Stimulated activated CD4-positive, alpha-beta T cell treated with anti-CD3 and anti-CD28 coated beads, Interleukin-15, amount 100 ng/mL, for 1 hour (primary cell): Measurements from ENCODE around the gene EYA3.
A peak's percentile ranks its signal among the peaks of the same experiment; 100 is the strongest.

Experiments used
- DNase-seq, 2 donors: peaks; one replicate each; pipeline ENCODE4 v3.0.0-alpha.2; 2020; ENCODE audit warnings: low read depth in 1 of 2, low spot score in 1 of 2

EYA3 gene

DNA sequence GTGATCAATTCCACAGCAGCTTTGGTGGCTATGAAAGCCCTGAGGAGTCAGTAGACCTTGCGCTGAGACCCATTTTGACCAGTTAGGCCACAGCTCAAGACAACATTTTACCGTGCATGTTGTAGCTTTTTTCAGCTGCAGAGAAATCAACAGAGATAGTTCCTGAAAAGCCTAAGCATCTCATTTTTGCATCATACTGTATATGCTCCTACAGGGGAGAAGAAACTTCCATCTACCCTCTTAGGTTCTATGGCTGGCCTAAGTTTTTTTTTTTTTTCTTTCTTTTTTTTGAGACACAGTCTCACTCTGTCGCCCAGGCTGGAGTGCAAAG, 24.8 kb upstream of the EYA3 start:
- no peak for DNase-seq

DNA sequence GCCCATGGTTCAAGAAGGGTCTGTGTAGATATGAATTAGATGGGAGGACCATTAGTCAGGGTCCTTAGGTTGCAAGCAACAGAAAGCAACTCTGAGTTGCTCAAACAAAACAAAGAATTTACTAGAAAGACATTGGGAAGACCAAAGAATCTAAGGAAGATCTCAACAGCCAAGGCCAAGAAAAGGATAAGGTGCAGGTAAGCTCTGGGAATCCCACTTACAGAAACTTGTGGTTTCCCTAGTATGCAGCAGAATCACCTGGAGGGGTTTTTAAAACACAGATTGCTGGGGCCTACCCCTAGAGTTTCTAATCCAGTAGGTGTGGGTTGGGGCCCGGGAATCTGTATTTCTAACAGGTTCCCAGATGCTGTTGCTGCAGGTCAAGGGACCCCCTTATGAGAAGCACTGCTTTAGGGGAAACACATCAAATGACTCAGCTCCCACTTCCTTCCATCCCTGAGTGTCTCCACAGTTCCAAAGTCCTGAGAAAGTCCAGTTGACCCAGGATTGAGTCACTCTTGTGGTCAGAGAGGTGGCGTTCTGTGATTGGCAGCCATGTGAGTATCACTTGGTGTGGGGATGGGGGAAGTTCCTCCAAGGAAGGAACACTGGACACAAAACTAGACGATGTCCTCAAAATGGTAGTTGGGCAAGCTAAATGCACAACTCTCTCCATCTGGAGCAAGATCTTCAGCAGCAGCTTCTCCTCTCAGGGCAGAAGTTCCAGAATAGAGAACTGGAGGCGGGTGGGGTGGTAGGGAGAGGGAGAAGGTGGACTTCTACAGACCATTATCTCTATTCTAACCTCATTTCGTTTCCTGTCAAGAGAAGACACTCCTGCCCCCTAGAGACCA, 24.2 kb upstream of the EYA3 start:
- DNase-seq, result no peak

DNA sequence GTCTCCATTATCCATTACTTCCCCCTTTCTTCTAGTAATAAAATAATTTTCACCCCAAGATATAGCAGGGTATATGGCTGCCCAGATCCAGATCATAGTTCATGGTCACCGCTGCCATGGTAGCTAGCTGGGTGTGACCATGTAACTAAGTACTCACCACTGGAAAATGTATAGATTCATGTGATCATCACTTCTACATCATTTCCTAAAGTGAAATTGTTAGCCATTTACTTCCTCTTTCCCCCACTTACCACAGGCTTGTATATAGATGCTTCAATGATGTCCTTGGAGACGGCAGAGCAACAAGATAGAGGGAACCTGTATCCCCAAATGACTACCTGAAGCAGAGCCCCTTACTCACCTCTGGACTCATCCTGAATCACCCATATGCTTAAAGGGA, 22.7 kb upstream of the EYA3 start:
- DNase-seq, result no peak

DNA sequence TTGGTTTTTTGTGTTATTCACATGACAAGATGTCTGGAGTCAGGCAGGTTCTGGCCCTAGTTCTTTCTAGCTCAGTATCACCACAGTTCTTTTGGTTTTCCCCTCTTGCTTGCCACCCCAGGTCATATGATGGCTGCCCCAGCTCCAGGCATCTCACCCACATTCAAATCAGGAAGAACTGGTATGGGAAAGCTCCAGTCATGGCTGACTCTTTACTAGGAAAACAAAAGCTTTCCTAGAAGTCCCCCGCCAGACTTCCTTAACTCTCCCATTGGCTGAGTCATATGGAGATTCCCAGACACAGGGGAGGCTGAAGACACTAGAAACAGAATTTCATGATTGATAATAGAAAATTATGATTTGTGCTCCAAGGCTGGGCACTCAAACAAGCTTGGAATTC, 22.1 kb upstream of the EYA3 start:
- no peak for DNase-seq

DNA sequence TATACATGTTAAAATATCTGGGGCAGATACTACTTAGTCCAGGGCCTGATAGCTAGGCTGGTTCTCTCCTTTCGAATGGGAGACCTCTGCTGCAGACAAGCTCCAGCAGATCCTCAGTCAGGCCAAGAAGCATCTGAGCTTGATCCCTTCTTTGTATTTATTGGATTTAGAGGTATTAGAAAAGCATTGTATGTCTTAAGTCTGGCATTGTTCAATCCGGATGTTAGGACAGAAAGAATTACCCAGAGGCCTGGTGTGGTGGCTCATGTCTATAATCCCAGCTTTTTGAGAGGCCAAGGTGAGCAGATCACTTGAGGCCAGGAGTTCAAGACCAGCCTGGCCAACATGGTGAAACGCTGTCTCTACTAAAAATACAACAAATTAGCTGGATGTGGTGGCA, 21.2 kb upstream of the EYA3 start:
- DNase-seq, result no peak

DNA sequence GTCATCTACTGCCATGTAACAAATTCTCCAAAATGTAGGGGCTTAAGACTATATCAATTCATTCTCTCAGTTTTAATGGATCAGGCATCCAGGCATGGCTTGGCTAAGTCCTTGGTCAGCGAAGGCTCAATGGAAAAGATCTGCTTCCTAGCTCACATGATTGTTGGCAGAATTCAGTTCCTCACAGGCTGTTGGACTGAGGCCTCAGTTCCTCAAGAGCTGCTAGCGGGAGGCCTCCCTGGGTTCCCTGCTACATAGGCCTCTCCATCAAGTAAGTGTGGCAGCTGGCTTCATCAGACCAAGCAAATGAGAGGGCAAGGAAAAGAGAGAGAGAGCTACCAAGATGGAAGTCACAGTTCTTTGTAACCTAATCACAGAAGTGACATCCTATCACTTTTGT, 19.6 kb upstream of the EYA3 start:
- DNase-seq, result no peak

DNA sequence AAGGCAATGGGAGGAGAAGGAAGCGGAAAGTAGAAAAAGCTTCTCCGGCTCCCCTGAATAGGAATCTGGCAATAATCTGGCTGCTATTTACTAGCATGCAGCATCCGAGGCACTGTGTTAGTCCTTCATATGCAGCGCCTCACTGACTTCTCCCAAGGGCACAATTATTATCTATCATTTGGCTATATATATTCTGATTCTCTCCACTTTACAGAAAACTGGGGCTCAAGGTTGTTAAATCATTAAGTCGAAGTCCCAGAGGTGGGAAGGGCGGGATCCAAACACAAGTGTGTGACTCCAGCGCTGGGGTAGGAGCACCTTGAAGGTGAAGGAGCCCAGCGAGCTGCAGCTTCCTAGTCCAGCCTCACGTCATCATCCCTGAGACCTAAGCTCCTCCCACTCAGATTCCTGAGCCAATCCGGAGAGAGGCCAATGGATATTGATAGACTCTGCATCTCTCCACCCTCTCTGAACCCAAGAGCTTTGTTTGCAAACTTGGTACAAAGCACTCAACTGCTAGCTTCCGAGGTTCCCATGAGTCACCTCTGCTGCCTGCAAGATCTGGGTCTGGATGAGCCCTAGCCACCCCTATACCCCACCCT, 16.6 kb upstream of the EYA3 start:
- DNase-seq, result no peak

DNA sequence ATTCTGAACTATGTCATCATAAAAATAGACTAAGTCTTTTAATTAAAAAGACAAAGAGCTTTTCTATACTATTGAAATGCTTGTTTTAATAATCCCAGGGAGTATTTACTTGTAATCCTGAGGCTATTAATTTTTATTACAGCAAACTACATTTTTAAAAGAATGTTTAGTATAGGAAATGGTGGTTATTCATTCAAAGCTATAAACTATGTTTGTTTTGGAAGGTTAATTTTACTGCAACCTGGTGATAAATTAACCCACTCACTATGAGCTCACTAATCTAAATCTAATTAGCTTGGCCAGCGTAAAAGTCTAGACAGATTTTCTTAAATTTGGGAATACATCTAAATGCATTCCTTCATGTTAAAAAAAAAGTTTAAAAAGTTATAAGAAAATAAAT, 13.8 kb upstream of the EYA3 start:
- no peak for DNase-seq

DNA sequence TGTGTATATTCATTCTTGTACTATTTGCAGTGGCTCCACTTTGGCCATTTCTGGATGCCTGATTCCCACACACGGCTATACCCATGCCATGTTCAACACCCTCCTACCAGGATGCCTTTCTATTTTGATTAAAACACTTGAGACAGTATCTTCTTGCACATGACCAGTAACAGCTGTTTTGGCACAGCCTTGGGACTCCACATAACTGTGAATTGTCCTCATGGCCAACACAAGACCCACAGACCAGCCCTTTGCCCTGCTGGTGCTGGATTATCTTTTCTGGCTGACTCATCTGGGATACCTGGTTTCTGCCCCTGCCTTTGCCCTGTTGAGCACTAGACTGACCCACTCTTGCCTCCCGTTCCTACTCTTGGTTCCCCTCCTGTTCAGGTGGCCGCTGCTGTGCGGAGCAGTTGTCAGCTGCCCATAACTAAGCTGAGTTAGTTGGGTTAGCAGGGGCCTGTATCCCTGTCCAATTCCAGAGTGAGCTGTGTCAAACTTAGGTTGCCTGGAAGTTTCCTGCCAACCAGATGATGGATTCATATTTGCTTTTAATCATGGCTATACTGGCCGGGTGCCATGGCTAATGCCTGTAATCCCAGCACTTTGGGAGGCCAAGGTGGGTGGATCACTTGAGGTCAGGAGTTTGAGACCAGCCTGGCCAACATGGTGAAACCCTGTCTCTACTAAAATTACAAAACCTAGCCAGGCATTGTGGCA, 10.8 kb upstream of the EYA3 start:
- DNase-seq, result no peak

DNA sequence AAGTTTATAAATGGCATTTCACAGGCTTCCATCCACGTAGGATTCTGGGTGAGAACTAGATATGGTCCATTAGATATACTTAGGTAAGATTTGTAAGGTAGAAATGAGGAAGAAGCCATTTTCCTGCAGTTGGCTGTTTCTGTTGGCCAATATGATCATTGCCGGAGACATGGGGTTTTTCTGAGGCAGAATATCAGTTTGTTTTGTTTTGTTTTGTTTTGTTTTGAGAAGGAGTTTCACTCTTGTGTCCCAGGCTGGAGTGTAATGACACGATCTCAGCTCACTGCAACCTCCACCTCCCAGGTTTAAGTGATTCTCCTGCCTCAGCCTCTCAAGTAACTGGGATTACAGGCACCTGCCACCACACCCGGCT, 8.7 kb upstream of the EYA3 start:
- no peak for DNase-seq

DNA sequence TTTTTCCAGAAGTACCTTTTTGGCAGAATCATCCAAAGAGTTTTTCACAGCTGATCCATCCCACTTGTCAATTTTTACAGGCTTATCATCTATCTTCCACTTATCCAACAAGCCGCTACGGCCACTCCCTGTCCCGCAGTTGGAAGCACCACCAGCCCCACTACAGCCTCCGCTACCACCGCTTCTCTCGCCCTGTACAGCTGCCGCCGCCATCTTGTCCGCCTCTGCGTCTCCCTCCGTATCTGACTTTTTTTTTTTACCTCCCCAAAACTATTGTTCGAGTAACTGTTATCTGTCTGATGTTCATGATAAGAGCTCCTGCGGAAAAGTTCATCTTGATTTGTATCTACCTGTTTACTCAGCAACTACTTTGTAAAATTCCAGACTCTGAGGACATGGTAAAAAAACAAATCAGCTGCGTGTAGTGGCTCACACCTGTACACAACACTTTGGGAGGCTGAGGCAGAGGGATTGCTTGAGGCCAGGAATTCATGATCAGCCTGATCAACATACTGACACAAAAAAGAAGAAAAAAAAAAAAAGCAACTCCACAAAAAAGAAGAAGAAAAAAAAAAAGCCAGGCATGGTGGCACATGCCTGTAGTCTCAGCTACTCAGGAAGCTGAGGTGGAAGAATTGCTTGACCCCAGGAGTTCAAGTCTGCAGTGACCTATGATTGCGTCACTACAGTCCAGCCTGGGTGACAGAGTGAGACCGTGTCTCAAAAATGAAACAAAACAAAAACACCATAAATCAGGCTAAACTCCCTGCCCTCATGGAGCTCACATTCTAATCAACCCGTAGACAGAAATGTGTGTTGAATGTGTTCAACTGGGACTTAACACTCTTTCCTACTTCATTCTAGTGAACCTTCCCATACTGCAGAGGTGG, 8.0 kb upstream of the EYA3 start:
- DNase-seq, result no peak

DNA sequence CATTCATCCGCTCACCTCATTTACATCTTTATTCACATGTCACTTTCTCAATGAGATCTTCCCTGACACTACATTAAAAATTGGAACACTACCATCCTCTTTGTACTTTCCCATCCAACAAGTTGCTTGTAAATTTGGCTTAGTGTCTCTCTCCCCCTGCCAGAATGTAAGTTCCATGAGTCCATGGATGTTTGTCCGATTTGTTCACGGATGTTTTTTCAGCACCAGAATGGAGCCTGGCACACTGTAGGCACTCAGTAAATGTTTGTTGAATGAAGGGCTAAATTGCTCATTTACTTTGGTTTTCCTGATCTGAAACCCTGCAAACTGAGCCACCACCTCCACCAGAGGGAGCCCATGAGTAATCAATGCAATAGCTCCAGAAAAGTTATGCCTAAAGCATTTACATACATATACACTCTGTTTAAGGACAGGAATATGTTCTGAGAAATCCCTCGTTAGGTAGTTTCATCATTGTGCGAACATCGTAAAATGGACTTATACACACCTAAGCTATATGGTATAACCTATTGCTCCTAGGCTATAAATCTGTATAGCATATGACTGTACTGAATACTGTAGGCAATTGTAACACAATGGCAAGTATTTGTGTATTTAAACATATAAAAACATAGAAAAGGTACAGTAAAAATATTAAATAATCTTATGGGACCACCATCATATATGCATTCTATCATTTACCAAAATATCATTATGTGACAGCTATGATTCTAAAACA, 2.8 kb upstream of the EYA3 start:
- peak; percentile 57 to 61 for DNase-seq

DNA sequence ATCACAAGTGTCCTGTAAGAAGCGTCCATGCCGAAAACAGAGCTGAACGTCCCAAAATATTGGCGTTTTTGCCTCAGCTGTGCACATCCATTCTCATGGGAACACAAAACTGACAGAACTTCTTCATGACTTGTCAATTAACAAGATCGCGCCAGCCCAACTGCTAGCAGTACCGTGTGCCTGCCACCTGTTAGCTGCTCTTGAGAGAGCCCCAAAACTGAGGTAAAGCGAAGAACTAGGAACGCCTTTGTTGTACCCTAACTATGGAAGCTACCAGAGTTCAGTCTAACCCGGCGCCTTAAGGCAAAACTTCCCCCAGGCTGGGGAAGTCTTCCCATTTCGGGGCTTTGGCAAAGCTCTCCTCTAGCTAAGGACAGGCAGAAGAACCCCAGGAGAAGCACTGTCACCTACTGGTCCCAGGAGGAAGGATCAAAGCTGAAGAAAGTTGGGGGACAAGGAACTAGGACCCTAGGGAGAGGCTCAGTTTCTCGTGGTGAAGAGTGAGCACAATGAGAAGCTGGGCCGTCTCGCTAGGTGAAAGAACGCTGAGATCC, 719 bp downstream of the EYA3 start:
- no peak for DNase-seq

DNA sequence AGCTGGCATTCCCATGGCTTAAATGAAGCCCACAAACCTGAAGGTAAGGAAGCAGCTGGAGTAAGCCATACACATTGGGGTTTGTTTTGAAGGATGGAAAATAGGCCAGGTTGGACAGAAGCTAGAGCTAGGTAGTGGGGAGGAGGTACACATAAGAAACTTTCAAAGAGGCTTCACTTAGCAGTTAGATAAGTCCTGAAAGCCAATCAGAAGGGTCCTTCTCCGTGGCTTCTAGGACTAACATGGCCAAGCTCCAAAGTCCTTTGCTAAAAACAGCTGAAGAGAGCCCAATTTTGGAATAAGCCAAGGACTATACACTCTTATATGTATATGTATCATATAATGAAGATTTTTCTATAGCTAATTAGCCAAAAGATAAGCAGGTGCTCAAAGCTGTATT, 1.8 kb downstream of the EYA3 start:
- DNase-seq, result no peak

DNA sequence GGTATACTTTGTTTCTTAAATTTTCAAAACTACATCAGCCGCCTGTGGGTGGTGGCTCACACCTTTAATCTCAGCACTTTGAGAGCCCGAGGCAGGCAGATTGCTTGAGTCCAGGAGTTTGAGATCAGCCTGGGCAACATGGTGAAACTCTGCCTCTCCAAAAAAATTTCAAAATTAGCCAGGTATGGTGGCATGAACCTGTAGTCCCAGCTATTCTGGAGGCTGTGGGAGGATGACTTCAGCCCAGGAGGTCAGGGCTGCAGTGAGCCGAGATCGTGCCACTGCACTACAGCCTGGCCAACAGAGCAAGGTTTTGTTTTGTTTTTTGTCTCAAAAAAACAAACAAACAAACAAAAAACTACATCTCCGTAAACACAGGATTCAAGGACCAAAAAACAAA, 3.3 kb downstream of the EYA3 start:
- DNase-seq, result no peak

DNA sequence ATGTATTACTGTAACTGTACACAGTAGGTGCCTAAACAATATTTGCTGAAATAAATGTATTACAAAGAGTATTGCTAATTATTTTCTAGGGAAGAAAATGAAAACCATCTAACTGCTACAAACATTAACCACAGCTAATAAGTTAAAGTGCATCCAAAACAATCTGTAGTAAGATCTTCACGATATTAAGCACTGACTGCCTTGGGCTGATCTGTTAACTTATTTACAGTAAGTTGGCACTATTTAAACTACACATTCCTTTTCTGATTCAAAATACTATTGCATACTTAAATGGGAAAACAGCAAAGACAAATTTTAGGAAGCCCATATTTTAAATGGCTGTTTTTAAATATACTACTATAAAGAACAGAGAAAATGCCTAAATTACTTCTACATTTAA, 4.5 kb downstream of the EYA3 start:
- DNase-seq, result no peak

DNA sequence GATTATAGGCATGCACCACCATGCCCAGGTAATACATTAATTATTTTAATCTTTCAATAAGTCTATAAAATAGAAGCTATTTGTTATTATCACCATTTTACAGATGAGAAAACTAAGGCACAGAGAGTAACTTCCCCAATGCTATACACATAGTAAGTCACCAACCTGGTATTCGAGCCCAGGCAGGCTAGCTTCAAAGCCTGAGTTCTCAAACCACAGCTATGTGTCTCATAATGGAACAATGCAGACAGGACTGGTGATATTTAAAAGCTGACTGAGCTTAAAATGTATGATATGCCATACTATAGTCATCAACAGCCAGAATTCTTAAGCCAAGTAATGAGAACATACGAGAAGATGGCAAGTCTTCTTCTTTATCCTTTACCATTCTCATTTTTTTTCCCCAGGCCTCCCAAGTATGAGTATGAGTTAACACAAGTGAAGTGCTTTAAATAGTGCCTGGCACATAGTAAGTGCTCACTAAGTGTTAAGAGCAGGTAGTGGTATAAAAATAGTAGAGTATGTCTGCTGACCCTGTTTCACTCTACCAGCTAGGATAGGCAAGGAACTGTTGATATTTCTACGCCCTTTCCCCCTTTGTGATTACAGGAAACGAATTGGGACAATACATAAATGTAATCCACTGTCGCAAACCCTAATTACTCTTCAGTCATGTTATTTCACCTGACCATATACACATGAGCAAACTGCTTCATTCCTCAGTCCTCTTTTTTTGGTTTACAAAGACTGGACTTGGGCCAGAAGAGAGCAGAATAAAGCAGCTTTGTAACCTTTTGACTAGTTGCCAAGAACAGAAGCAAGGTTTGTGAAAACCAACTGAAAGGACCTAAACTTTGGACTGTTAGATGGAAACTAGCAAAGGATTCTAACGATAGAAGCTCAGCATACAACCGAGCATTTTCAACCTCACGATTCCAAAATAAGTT, 9.5 kb downstream of the EYA3 start:
- DNase-seq, result no peak

DNA sequence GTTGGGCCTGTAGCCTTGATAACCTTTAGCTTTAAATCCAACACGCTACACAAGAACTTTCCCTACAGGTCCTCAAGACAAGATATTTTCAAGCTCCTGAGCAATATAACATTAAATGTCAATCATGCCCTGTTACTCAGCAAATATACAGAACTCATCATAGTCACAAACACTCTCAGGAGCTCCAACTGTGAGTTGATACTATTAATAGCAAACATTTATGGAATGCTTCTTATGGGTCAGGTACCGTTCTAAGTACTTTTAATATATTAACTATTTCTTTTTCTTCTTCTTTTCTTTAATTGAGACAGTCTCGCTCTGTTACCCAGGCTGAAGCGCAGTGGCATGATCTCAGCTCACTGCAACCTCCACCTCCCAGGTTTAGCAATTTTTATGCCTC, 10.1 kb downstream of the EYA3 start:
- no peak for DNase-seq

DNA sequence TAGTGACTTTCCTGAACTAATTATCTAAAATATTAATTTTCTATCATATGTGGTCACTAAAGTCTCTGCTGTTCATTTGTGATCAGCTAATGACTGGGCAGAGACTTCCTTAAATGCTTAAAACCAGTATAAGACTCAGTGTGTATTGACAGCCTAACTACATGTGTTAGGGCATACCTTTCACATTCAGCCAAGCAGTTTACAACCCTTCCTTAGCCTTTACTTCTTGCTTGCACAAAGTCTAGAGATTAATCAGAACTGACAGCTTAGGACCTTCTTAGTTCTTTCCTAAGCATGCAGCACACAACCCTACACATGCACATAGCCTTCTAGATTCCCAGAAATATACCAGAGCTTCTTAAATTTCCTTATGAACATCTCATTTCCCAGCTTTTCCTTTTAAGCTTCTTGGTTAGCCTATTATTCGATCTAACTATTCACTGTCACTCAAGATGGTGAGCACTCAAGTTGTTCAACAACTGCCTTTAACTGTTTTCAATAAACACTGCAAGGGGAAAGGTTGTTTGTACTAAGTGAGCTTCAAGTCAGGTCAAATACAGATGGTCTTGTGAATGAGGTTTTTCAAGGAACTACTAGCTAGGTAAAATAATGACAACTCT, 13.4 kb downstream of the EYA3 start:
- no peak for DNase-seq
